Stimulated activated CD8-positive, alpha-beta memory T cell treated with anti-CD3 and anti-CD28 coated beads, Interleukin-12 subunit alpha, Interleukin-12 subunit beta, amount 100 ng/mL, for 1 hour (primary cell): ENCODE results near the gene TARP.
"Not testable (repeated sequence)": the region's sequence is repeated elsewhere in the genome, so short reads cannot be mapped to it uniquely, and the experiment has no call there.

Experiments
- DNase-seq: peaks from one replicate; pipeline ENCODE4 v3.0.0-alpha.2; 2020; ENCODE audit warnings: low read depth

TARP gene

GRCh38 chr7:38299275-38299931, 26.0 kb upstream of the TARP start:
- DNase-seq: no peak

- DNase-seq: no peak
These were observed 22.8 kb upstream of the TARP start for GRCh38 chr7:38296059-38296857.

- no peak for DNase-seq
These were observed 21.5 kb upstream of the TARP start for GRCh38 chr7:38294926-38295325.

GRCh38 chr7:38292442-38292841, 19.0 kb upstream of the TARP start:
- DNase-seq: no peak

GRCh38 chr7:38291650-38292049, 18.2 kb upstream of the TARP start:
- no peak for DNase-seq

- DNase-seq: no peak
These were observed 17.7 kb upstream of the TARP start for GRCh38 chr7:38291117-38291647.

- no peak for DNase-seq
These were observed 11.1 kb upstream of the TARP start for GRCh38 chr7:38284553-38284952.

GRCh38 chr7:38283809-38284208, 10.4 kb upstream of the TARP start:
- DNase-seq: no peak

GRCh38 chr7:38283107-38283506, 9.7 kb upstream of the TARP start:
- DNase-seq: no peak

GRCh38 chr7:38282081-38282480, 8.6 kb upstream of the TARP start:
- DNase-seq: no peak

- DNase-seq: no peak
These were observed 7.8 kb upstream of the TARP start for GRCh38 chr7:38281266-38281665.

- no peak for DNase-seq
These were observed 7.3 kb upstream of the TARP start for GRCh38 chr7:38280707-38281106.

- DNase-seq: no peak
These were observed 6.6 kb upstream of the TARP start for GRCh38 chr7:38280000-38280399.

GRCh38 chr7:38276096-38276877, 2.9 kb upstream of the TARP start:
- DNase-seq: no peak

GRCh38 chr7:38274927-38275620, 1.6 kb upstream of the TARP start:
- no peak for DNase-seq

GRCh38 chr7:38274486-38274885, 1.1 kb upstream of the TARP start:
- no peak for DNase-seq

- not testable (repeated sequence) for DNase-seq
These were observed 3.0 kb downstream of the TARP start for GRCh38 chr7:38270405-38270804.

- not testable (repeated sequence) for DNase-seq
These were observed 3.6 kb downstream of the TARP start for GRCh38 chr7:38269704-38270346.

GRCh38 chr7:38265958-38266357, 7.5 kb downstream of the TARP start:
- DNase-seq: not testable (repeated sequence)

GRCh38 chr7:38264602-38265001, 8.8 kb downstream of the TARP start:
- DNase-seq: not testable (repeated sequence)

- DNase-seq: not testable (repeated sequence)
These were observed 10.2 kb downstream of the TARP start for GRCh38 chr7:38263274-38263673.
